ENCODE data around the gene GPR37.

DNA sequence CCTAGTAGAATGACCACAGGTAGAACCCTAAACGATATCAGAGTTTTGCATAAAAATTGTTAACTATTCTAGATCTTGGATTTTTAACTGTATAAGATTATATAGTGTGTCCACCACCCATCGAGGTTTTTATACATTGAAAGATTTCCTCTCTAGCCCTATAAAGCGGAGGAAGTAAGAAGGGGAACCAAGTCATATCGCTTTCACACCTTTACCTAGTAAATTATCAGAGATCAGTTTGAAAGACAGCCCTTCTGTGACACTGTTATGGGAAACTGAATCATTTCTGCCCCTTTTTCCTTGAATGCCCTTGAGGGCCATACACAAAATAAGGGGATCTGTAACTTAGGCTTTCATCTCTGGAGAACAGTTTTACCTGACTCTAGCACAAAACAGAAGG is 8.3 kb upstream of the GPR37 start:
- TF ChIP-seq, protein P1, sequence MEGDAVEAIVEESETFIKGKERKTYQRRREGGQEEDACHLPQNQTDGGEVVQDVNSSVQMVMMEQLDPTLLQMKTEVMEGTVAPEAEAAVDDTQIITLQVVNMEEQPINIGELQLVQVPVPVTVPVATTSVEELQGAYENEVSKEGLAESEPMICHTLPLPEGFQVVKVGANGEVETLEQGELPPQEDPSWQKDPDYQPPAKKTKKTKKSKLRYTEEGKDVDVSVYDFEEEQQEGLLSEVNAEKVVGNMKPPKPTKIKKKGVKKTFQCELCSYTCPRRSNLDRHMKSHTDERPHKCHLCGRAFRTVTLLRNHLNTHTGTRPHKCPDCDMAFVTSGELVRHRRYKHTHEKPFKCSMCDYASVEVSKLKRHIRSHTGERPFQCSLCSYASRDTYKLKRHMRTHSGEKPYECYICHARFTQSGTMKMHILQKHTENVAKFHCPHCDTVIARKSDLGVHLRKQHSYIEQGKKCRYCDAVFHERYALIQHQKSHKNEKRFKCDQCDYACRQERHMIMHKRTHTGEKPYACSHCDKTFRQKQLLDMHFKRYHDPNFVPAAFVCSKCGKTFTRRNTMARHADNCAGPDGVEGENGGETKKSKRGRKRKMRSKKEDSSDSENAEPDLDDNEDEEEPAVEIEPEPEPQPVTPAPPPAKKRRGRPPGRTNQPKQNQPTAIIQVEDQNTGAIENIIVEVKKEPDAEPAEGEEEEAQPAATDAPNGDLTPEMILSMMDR (IDR thresholded peaks at IDR 0.05), result no peak
- no peak for TF ChIP-seq POLR2AphosphoS5 (IDR thresholded peaks at IDR 0.05)

Data from esophagus muscularis mucosa (tissue), 3 donors.